B cell (primary cell): ENCODE results near the gene PPIP5K2.

Experiments
- EZH2 ChIP-seq: IDR thresholded peaks from 2 replicates; pipeline ENCODE4 v1.6.1; 2012; ENCODE audit warnings: borderline replicate concordance, low read depth, mild to moderate bottlenecking, moderate library complexity, low read length; ENCODE audit not compliant: insufficient read depth, poor library complexity, severe bottlenecking
- TF ChIP-seq, protein P1 (sequence below): fragments of 200-600 bp; IDR thresholded peaks from one replicate; pipeline ENCODE4 v1.8.0; 2022; ENCODE audit warnings: antibody characterized with exemption, mild to moderate bottlenecking

- TF ChIP-seq, protein P1, sequence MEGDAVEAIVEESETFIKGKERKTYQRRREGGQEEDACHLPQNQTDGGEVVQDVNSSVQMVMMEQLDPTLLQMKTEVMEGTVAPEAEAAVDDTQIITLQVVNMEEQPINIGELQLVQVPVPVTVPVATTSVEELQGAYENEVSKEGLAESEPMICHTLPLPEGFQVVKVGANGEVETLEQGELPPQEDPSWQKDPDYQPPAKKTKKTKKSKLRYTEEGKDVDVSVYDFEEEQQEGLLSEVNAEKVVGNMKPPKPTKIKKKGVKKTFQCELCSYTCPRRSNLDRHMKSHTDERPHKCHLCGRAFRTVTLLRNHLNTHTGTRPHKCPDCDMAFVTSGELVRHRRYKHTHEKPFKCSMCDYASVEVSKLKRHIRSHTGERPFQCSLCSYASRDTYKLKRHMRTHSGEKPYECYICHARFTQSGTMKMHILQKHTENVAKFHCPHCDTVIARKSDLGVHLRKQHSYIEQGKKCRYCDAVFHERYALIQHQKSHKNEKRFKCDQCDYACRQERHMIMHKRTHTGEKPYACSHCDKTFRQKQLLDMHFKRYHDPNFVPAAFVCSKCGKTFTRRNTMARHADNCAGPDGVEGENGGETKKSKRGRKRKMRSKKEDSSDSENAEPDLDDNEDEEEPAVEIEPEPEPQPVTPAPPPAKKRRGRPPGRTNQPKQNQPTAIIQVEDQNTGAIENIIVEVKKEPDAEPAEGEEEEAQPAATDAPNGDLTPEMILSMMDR: no peak
- no peak for TF ChIP-seq EZH2
Measured at GRCh38 chr5:103259705-103260355, 139.7 kb downstream of the PPIP5K2 start.
